ENCODE data around the gene CHRNE.

The CHRNE gene

DNA sequence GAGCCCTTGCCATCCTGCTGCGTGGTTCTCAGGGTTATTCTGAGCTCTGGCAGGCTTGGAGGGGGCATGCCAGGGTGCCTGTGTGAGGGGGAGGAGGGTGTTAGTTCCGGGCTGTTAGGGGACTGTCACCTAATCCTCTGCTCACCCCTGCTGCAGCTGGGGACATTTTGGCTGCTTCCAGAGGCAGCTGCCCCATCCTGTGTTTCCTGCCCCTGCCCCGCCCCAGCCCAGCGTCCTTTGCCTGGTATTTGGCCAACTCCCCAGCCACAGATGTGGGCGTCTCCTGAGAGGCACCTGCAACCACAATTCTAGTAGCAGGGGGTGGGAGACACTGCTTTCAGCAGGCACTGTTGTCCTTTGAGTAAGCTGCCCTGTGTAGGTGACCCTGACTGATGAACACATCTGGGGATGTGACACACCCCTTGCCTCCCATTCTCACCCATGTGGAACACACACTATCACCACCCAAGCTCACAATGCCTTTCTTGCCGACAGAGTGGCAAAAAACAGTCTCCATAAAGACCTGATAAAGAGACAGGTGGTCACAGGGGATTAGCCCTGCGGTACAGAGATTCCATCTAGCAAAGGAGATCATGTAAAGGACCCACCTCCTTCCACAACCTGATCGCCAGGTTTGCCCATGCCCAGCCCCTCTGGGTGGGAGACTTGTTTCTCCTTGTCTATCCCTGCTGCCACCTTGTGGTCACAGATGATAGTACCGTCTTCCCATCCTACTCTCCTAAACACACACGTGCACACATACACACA, at the start of gene CHRNE:
Gene CHRNE (minus strand): TSS at position 48 of the 768 bp plus-strand sequence. CDS start 35 bp downstream, at position 13.
- DNase-seq = peak; percentile 91

GRCh38 chr17:4951486-4951885, 48.6 kb upstream of the CHRNE start:
- no peak for DNase-seq

GRCh38 chr17:4950746-4951204, 47.9 kb upstream of the CHRNE start, which contains the start of gene ENO3:
TSS of gene ENO3 (plus strand) at chr17:4951119. CDS start at chr17:4951830, 711 bp downstream.
- DNase-seq = peak; percentile 45

DNA sequence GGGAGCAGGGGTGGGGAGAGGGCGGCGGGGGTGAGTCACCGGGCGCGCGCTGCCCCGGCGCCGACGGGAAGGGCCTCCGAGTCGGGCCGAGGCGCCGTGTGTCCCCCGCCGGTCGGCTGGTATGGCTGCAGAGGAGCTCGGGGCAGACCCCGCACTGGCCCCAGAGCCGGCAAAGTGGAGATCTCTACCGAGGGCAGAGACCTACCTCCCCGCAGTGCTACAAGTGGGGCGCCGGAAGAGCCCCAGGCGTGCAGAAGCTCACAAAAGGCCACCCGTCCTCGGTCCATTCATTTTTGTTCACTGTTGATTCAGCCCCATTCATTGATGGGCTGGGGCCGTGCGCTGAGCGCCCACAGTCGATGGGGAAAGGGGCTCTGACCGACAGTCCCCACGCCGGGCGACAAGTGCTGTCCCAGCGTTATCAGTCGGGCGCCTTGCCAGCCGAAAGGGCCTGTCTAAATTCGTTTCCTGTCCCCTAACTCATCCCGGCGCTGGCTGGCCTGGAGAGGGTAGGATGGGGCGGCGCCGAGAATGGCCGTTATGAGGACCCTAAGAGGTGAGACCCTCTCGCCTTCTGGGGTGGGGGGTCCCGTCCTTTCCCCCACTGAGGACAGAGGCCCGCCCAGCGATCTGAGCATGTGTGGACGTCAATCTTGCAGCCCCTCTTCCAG, 47.3 kb upstream of the CHRNE start:
- DNase-seq = peak; percentile 61

DNA sequence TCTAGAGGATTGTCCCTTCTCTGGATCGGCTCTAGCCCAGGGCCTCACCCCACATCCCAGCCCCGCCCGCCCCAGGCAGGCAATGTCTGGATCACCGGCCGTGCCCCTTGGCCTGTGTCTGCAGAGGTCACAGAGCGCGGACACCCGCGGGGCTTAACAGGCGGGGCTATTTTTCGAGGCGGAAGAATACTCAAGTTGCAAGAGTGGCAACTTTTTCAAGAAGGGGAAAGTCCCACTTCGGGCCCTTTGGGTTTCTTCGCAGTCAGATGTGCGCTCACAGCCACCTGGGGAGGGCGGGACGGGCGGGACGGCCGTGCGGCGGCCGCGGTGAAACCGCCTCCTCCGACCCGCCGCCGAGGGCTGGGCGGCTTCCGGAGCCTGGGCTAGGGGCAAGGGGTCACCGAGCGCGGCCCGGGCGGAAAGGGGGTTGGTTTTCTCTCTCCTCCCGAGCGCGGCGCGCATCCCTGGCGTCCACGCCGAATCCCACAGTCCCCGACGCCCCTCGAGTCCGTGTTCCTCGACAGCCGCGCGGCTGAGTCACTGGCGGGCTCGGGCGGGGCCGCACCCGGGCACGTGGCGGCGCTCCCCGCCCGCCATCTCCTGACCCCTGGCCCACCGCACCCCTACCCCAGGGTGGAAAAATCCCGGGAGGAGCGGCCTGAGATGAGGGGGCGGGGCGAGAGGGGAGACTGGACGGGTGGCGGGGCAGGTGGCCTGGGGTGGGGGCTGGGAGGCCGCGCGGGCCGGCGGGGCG, 46.6 kb upstream of the CHRNE start:
- DNase-seq = peak; percentile 83

- DNase-seq = peak; percentile 92
These were observed 46.0 kb upstream of the CHRNE start for GRCh38 chr17:4948931-4949320.

DNA sequence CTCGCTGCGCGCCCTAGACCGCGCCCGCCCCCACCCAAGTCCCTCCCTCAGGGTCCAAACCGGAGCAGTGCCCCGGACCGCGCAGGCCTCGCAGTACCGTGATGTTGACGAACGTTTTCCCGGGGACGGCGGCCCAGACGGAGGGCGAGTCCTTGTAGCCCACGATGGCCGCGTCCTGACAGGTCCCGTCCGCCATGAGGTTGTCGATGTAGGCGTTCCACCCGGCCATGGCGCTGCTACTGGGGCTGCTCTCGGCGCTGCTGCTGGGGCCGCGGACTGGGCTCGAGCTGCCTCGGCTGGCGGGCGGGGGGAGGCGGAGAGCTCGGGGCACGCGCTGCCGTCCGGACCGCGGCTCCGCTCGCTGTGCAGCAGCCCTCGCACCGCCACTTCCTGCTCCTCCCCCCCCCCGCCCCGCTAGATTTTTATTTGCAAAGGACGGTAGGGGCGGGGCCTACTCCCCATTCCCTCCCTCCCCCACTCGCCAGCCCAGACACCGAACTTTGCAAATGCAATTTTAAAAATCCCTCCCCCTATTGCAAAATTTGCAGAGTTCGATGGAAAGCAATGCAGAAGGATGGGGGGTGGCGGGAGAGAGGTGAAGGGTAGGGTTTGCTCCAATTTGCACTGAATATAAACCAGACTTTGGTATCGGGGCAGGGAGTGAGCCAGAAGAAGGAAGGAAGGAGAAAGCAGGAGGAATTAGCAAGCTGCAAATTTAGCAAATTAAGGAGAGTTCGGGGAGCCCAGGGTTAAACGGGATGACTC, 45.5 kb upstream of the CHRNE start, which contains the start of gene PFN1:
Gene PFN1 (minus strand): TSS at position 365 of the 765 bp plus-strand sequence. CDS start 136 bp downstream, at position 229.
- peak; percentile 94 for DNase-seq

GRCh38 chr17:4947411-4948165, 44.7 kb upstream of the CHRNE start:
- peak; percentile 81 for DNase-seq

- peak; percentile 12 for DNase-seq
These were observed 44.1 kb upstream of the CHRNE start for GRCh38 chr17:4947010-4947410.

DNA sequence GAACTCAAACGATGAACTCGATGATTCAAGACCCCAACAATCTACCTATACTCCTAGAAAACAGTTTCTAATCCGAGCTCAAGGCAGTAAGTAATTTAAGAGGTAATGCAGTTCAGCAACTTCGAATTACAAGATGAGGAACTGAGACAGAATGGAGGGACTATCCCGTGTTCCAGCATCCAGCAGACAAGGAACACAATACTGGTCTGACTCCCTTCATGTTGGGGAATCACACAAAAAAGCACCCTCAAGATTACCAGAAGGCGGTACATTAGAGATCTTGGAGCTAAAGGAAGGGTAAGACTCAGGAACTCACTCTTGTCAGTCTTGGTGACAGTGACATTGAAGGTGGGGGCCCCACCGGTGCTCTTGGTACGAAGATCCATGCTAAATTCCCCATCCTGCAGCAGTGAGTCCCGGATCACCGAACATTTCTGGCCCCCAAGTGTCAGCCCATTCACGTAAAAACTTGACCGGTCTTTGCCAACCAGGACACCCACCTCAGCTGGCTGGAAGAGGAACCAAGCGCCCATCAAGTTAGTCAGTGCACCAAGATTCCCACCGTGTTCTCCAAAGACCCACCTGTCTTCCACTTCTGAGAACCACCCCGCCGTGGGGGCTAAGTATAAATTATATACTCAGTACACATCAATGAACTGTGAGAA, 43.5 kb upstream of the CHRNE start:
- no peak for DNase-seq

- no peak for DNase-seq
These were observed 43.0 kb upstream of the CHRNE start for GRCh38 chr17:4945944-4946280.

- DNase-seq = peak; percentile 14
These were observed 42.5 kb upstream of the CHRNE start for GRCh38 chr17:4945176-4945943.

- DNase-seq = no peak
These were observed 41.8 kb upstream of the CHRNE start for GRCh38 chr17:4944554-4945175.

DNA sequence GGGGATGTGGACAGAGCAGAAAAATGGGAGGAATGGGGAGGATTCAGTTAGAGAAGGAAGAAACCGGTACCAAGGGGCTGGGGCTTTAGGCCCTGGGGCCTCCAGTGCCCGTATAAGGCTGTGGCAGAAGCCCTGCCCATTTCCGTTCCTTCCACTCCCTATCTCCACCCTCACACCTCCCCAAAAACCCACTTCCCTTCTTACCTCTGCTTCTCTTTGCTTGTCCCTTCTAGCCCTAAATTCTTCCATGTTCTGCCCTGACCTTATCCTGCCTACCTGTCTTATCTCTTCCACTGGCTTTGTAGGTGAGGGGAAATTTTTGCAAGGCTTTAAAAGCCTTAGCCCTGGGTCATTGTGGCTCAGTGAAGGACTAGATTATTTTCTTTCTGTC, 41.3 kb upstream of the CHRNE start:
- no peak for DNase-seq

DNA sequence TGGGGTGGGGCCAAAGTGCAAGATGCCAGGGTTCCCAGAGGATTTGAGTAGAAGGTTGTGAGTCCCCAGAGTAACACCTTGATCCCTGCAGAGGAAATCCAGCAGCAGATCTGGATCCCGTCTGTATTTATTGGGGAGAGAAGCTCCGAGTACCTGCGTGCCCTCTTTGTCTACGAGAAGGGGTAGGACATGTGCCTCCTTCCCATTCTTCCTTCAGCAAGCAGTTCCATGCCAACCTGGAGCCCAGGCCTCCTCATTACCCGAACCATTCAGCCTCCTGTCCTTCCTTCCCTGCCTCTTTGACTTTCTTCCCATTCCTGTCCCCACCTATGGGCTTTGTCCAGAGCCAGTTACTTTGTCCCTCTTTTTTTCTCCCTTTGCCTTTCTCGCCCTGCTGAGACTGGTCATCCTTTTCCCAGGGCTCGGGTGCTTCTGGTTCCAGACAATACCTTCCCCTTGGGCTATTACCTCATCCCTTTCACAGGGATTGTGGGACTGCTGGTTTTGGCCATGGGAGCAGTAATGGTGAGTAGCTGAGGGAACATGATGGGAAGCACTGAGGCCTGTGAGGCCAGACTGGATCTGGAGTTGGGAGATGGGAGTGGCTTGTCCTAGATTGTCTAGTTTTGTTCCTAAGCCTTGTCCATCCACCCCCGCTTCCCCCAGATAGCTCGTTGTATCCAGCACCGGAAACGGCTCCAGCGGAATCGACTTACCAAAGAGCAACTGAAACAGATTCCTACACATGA, 40.0 kb upstream of the CHRNE start:
- DNase-seq = no peak

DNA sequence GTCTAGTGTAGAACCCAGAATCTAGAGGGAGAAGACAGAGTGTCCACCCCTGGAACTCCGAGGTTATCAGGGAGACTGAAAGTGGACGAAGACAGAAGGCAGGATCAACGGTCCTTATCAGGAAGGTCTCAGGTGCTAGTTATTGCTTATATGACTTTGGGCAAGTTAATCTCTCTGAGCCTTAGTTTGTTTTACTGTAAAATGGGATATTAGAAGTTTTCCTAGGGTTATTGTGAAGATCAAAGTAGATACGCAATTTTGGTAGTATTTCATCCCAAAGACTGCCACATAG, 38.4 kb upstream of the CHRNE start:
- DNase-seq = no peak

DNA sequence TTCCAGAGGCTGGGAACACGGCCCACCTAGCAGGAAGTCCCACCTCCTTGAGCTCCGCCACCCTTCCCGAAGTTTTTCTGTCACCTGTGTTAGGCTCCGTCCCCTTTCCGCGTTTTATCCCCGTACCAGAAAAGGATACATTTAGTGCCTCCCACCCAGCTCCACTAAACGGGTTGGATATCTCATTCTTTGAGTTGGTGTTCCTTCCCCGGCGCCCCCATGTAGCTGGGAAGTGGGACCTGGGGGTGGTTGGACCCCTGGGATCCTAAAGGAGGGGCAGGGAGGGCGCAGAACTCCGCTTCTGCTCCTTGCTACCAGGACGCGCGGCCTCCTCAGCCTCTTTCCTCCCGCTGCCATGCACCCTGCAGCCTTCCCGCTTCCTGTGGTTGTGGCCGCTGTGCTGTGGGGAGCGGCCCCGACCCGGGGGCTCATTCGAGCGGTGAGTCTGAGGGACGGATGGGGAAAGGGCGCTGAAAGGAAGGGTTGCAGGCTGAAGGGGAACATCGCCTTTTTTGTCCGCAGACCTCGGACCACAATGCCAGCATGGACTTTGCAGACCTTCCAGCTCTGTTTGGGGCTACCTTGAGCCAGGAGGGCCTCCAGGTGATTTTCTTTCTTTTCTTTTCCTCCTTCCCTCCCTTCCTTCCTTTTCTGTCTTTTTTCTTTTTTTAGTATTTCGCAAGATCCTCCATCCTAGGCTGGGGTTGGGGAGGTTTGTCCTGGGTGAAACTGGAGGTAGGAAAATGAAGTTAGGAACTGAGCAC, 37.8 kb upstream of the CHRNE start:
- no peak for DNase-seq

DNA sequence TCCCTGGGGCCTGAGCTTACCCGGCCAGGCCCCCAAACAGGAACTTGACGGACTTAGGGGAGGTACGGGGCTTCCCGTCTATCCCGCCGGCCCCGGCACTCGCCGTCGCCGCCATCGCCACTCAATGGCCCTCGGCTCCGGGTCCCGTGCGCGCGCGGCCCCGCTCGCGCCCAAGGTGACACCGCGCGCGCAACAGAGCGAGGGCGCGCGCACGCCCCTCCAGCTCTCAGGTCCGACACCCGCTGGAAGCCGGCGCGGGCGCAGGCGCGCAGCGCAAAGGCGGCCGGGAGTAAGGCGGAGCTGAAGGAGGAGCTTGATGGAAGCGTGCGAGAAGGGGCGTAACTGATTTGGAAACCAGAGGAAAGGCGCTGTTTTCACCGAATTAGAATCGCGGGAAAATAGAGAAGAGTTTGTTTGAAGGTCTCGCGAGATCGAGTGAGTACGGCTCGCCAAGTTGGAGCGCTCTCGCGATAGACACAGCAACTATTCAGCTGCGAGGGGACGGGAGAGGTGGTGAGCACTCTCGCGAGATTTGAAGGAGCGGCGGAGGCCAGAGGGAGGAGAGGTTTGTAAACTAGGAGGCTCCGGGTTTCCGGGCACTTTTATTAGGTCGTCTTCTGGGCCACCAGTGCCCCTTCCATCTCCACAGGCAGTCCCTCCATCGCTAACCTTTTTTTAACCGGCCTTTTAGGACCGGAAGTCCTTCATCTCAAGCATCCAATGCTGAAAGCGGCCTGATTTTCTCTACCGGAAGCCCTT, 37.1 kb upstream of the CHRNE start, which contains the start of the genes RNF167 and SLC25A11:
Gene RNF167 (plus strand): TSS at position 473 of the 759 bp plus-strand sequence. CDS start 642 bp downstream, outside the sequence.
Gene SLC25A11 (minus strand): TSS at position 251 of the 759 bp plus-strand sequence. CDS start 136 bp downstream, at position 115.
- DNase-seq = peak; percentile 100
